ENCODE data around the gene C1orf35. TPM values are rescaled to one million over a fixed set of nuclear protein-coding genes. Genes with fewer than 3 reads are reported as not detected.

C1orf35 gene
- total and polyA plus RNA-seq, 2 donors, result 4.3 to 25.7 TPM

- no peaks in the 10 kb centered on the region for H3K36me3 ChIP-seq (ENCODE audit: insufficient read depth)
- H3K4me3 ChIP-seq (ENCODE audit: low read depth, low read length), result no peak overlapping the region
- WGBS, result 8% methylated on average over 34 of the region's 34 CpGs
- no peaks in the 10 kb centered on the region for H3K4me1 ChIP-seq (ENCODE audit: insufficient read depth)
- H3K27ac ChIP-seq (ENCODE audit: low read depth), result no peak overlapping the region
- no peak for DNase-seq (ENCODE audit: extremely low spot score)
Observed at GRCh38 chr1:228060458-228061190, 42.5 kb downstream of the C1orf35 start.

GRCh38 chr1:228059634-228060457 is 43.3 kb downstream of the C1orf35 start:
- Histone ChIP-seq H3K4me3 (ENCODE audit: low read depth, low read length) (peak overlapping the region; percentile 17), H3K27ac (ENCODE audit: low read depth) (no peak overlapping the region), H3K36me3 (ENCODE audit: insufficient read depth) (no peaks in the 10 kb centered on the region), H3K4me1 (ENCODE audit: insufficient read depth) (no peaks in the 10 kb centered on the region)
- WGBS, result 4% methylated on average over 33 of the region's 33 CpGs
- peak; percentile 72 for DNase-seq (ENCODE audit: extremely low spot score)

GRCh38 chr1:228058949-228059633 is 44.0 kb downstream of the C1orf35 start:
- Histone ChIP-seq H3K27ac (ENCODE audit: low read depth) (no peak overlapping the region), H3K36me3 (ENCODE audit: insufficient read depth) (no peaks in the 10 kb centered on the region), H3K4me3 (ENCODE audit: low read depth, low read length) (peak overlapping the region; percentile 17), H3K4me1 (ENCODE audit: insufficient read depth) (no peaks in the 10 kb centered on the region)
- no peak for DNase-seq (ENCODE audit: extremely low spot score)
- 9% methylated on average over 66 of the region's 66 CpGs for WGBS

- H3K36me3 ChIP-seq (ENCODE audit: insufficient read depth), result no peaks in the 10 kb centered on the region
- no peak overlapping the region for H3K4me3 ChIP-seq (ENCODE audit: low read depth, low read length)
- WGBS, result 47% methylated on average over 18 of the region's 18 CpGs
- H3K27ac ChIP-seq (ENCODE audit: low read depth), result no peak overlapping the region
- no peaks in the 10 kb centered on the region for H3K4me1 ChIP-seq (ENCODE audit: insufficient read depth)
- DNase-seq (ENCODE audit: extremely low spot score), result no peak
Observed at GRCh38 chr1:228058172-228058948, 44.8 kb downstream of the C1orf35 start.

Small RNA genes lying within 50 kb of the gene (small RNA-seq; reads per million reads assigned to genes)
- not detected for gene AL359510.1

Other genes with a start within 250 kb of the C1orf35 start
- 2.7 TPM for gene WNT9A, start 155.4 kb downstream of the C1orf35 start, total RNA-seq
- 9.4 TPM for gene WNT9A, start 155.4 kb downstream of the C1orf35 start, polyA plus RNA-seq
- gene WNT3A, start 96.3 kb downstream of the C1orf35 start, total RNA-seq, result not detected
- not detected for gene WNT3A, start 96.3 kb downstream of the C1orf35 start, polyA plus RNA-seq
- 112 TPM for gene ARF1, start 20.6 kb downstream of the C1orf35 start, total RNA-seq
- 462 TPM for gene ARF1, start 20.6 kb downstream of the C1orf35 start, polyA plus RNA-seq
- 22.5 TPM for gene MRPL55, start 6.0 kb upstream of the C1orf35 start, total RNA-seq
- gene MRPL55, start 6.0 kb upstream of the C1orf35 start, polyA plus RNA-seq, result 109 TPM
- gene GUK1, start 37.0 kb upstream of the C1orf35 start, total RNA-seq, result 103 TPM
- gene GUK1, start 37.0 kb upstream of the C1orf35 start, polyA plus RNA-seq, result 492 TPM
- gene GJC2, start 46.6 kb upstream of the C1orf35 start, total RNA-seq, result 4.0 TPM
- 5.4 TPM for gene GJC2, start 46.6 kb upstream of the C1orf35 start, polyA plus RNA-seq
- 5.4 TPM for gene IBA57, start 62.5 kb upstream of the C1orf35 start, total RNA-seq
- gene IBA57, start 62.5 kb upstream of the C1orf35 start, polyA plus RNA-seq, result 6.6 TPM
- gene OBSCN, start 104.7 kb upstream of the C1orf35 start, total RNA-seq, result 29.1 TPM
- 8.4 TPM for gene OBSCN, start 104.7 kb upstream of the C1orf35 start, polyA plus RNA-seq

All from urinary bladder (tissue), 4 donors.